ENCODE data around the gene CES5A.

DNA sequence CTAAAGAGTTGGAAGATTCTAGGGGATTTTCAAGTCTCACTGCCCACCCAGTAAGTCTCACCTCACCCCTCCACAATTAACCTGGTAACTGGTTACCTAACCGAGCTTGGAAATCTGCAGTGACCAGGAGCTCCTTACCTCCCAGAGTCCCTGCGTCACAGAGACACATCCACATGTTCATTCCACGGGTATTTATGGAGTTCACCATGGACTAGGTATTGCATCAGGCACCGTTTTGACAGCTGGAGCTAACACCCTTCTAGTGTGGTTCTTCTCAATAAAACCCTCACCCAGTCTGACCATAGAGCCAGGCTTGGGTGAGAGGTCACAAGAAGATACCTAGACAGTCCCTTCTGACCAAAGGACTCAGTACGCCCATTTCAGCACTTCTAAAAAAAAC is 2.1 kb downstream of the CES5A start:
- TF ChIP-seq JUND (IDR thresholded peaks at IDR 0.05; ENCODE audit: low read depth, low read length) (no peak), CBFB (IDR thresholded peaks at IDR 0.05; ENCODE audit: low read depth) (no peak), CHD2 (IDR thresholded peaks at IDR 0.05; ENCODE audit: borderline replicate concordance, low read depth, low read length) (no peak), SMARCA5 (IDR thresholded peaks at IDR 0.05) (no peak), EP300 (IDR thresholded peaks at IDR 0.05; ENCODE audit: borderline replicate concordance in 1 of 2, control insufficient read depth in 1 of 2, low read depth in 2 of 2, low read length in 2 of 2) (no peak), POLR2AphosphoS2 (IDR thresholded peaks at IDR 0.05; ENCODE audit: low read depth, low read length) (no peak), KDM1A (IDR thresholded peaks at IDR 0.05; ENCODE audit: borderline replicate concordance) (no peak), STAT3 (IDR thresholded peaks at IDR 0.05; ENCODE audit: low read depth, low read length) (no peak), POLR2A (IDR thresholded peaks at IDR 0.05; ENCODE audit: low read depth, low read length) (no peak), ZNF384 (IDR thresholded peaks at IDR 0.05; ENCODE audit: borderline replicate concordance, low read depth, low read length) (no peak), NR2C1 (IDR thresholded peaks at IDR 0.05) (no peak), BRCA1 (IDR thresholded peaks at IDR 0.05; ENCODE audit: low read depth, low read length) (no peak), HCFC1 (IDR thresholded peaks at IDR 0.05; ENCODE audit: low read length) (no peak)
- TF ChIP-seq, protein P1, sequence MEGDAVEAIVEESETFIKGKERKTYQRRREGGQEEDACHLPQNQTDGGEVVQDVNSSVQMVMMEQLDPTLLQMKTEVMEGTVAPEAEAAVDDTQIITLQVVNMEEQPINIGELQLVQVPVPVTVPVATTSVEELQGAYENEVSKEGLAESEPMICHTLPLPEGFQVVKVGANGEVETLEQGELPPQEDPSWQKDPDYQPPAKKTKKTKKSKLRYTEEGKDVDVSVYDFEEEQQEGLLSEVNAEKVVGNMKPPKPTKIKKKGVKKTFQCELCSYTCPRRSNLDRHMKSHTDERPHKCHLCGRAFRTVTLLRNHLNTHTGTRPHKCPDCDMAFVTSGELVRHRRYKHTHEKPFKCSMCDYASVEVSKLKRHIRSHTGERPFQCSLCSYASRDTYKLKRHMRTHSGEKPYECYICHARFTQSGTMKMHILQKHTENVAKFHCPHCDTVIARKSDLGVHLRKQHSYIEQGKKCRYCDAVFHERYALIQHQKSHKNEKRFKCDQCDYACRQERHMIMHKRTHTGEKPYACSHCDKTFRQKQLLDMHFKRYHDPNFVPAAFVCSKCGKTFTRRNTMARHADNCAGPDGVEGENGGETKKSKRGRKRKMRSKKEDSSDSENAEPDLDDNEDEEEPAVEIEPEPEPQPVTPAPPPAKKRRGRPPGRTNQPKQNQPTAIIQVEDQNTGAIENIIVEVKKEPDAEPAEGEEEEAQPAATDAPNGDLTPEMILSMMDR (IDR thresholded peaks at IDR 0.05 in 2 of 3, conservative IDR thresholded peaks at IDR 0.05 in 1 of 3; ENCODE audit: control insufficient read depth in 2 of 3, extremely low read depth in 1 of 3, insufficient read depth in 1 of 3, low read depth in 3 of 3, low read length in 3 of 3): no peak
